ENCODE data around the gene EZR. TPM values are rescaled to one million over a fixed set of nuclear protein-coding genes. Genes with fewer than 3 reads are reported as not detected.

Gene EZR
- total and polyA plus RNA-seq, 9 of the 15 experiments (the other 6 are each of a cell fraction or from before 2014, with no cell fraction given), result 36.5 to 162 (median 104) TPM

GRCh38 chr6:158807515-158808441 is 11.4 kb downstream of the EZR start (continued):
- TF ChIP-seq VEZF1 (CRISPR knock-in tag; IDR thresholded peaks at IDR 0.05), result no peak
- no peak for TF ChIP-seq PHF20 (IDR thresholded peaks at IDR 0.05; ENCODE audit: partially characterized antibody)
- TF ChIP-seq TCF3 (CRISPR knock-in tag; IDR thresholded peaks at IDR 0.05), result peak; percentile 53
- no peak for TF ChIP-seq STAT5B (CRISPR knock-in tag; IDR thresholded peaks at IDR 0.05)
- TF ChIP-seq RFX1 (IDR thresholded peaks at IDR 0.05), result no peak
- TF ChIP-seq PHTF2 (CRISPR knock-in tag; IDR thresholded peaks at IDR 0.05), result no peak
- TF ChIP-seq NFXL1 (CRISPR knock-in tag; IDR thresholded peaks at IDR 0.05), result no peak
- no peak for TF ChIP-seq ZNF408 (CRISPR knock-in tag; IDR thresholded peaks at IDR 0.05; ENCODE audit: low read depth)
- TF ChIP-seq GATA2 (CRISPR knock-in tag; IDR thresholded peaks at IDR 0.05), result peak; percentile 40; the same call in 1 of the 2 replicates
- no peak for TF ChIP-seq AFF1 (IDR thresholded peaks at IDR 0.05; ENCODE audit: low read depth in 1 of 2, partially characterized antibody in 2 of 2)
- no peak for TF ChIP-seq CHCHD3 (CRISPR knock-in tag; IDR thresholded peaks at IDR 0.05)
- TF ChIP-seq TBP (optimal IDR thresholded peaks at IDR 0.05; ENCODE audit: low read depth, low read length), result no peak
- TF ChIP-seq NR4A1 (CRISPR knock-in tag; IDR thresholded peaks at IDR 0.05), result no peak
- no peak for TF ChIP-seq NR4A1 (tag; IDR thresholded peaks at IDR 0.05)
- no peak for TF ChIP-seq ZNF347 (CRISPR knock-in tag; IDR thresholded peaks at IDR 0.05; ENCODE audit: low read depth)
- TF ChIP-seq SFPQ (IDR thresholded peaks at IDR 0.05; ENCODE audit: low read depth, low read length), result no peak
- TF ChIP-seq ZNF766 (CRISPR knock-in tag; conservative IDR thresholded peaks at IDR 0.05), result no peak
- TF ChIP-seq DACH1 (IDR thresholded peaks at IDR 0.05; ENCODE audit: partially characterized antibody), result no peak
- TF ChIP-seq SRSF7 (optimal IDR thresholded peaks at IDR 0.05; ENCODE audit: low read depth, low read length), result no peak
- TF ChIP-seq SREBF1 (IDR thresholded peaks at IDR 0.05; ENCODE audit: borderline replicate concordance, low read depth, low read length), result no peak
- TF ChIP-seq ZNF583 (CRISPR knock-in tag; IDR thresholded peaks at IDR 0.05), result no peak
- TF ChIP-seq PYGO2 (tag; IDR thresholded peaks at IDR 0.05), result no peak
